ENCODE data around the gene MYO16.

The MYO16 gene

GRCh38 chr13:109126891-109127641 lies 497.7 kb downstream of the MYO16 start:
- no peaks in the 10 kb centered on the region for H4K20me1 ChIP-seq (ENCODE audit: control insufficient read depth, insufficient read depth, low read depth, low read length)
- H3K4me1 ChIP-seq (ENCODE audit: control insufficient read depth, low read length) = peaks cover 16% of the 10 kb centered on the region
- H3K79me2 ChIP-seq (ENCODE audit: control insufficient read depth, low read length) = no peaks in the 10 kb centered on the region
- H3F3A ChIP-seq (ENCODE audit: control insufficient read depth, insufficient read depth) = peaks cover 10% of the 10 kb centered on the region; the same call in 1 of the 2 replicates
- H3K4me3 ChIP-seq (ENCODE audit: low read length) = no peak overlapping the region
- no peak overlapping the region for H3K4me2 ChIP-seq (ENCODE audit: low read length)
- no peak overlapping the region for H3K27ac ChIP-seq (ENCODE audit: low read depth, low read length)
- no peaks in the 10 kb centered on the region for H3K36me3 ChIP-seq (ENCODE audit: control insufficient read depth, low read length)
- no peak for TF ChIP-seq EZH2phosphoT487 (IDR thresholded peaks at IDR 0.05; ENCODE audit: borderline replicate concordance, low read length)
- TF ChIP-seq, protein P1, sequence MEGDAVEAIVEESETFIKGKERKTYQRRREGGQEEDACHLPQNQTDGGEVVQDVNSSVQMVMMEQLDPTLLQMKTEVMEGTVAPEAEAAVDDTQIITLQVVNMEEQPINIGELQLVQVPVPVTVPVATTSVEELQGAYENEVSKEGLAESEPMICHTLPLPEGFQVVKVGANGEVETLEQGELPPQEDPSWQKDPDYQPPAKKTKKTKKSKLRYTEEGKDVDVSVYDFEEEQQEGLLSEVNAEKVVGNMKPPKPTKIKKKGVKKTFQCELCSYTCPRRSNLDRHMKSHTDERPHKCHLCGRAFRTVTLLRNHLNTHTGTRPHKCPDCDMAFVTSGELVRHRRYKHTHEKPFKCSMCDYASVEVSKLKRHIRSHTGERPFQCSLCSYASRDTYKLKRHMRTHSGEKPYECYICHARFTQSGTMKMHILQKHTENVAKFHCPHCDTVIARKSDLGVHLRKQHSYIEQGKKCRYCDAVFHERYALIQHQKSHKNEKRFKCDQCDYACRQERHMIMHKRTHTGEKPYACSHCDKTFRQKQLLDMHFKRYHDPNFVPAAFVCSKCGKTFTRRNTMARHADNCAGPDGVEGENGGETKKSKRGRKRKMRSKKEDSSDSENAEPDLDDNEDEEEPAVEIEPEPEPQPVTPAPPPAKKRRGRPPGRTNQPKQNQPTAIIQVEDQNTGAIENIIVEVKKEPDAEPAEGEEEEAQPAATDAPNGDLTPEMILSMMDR (IDR thresholded peaks at IDR 0.05; ENCODE audit: low read depth, low read length, poor library complexity, severe bottlenecking) = no peak
- no peaks in the 10 kb centered on the region for H3K27me3 ChIP-seq (ENCODE audit: control insufficient read depth, low read length)
- no peaks in the 10 kb centered on the region for H3K9me2 ChIP-seq (replicated peaks; ENCODE audit: control insufficient read depth, low read length)
- H3K9me3 ChIP-seq (ENCODE audit: control insufficient read depth, insufficient read depth, low read length) = no peaks in the 10 kb centered on the region

- H3K36me3 ChIP-seq (ENCODE audit: control insufficient read depth, low read length) = no peaks in the 10 kb centered on the region
- TF ChIP-seq EZH2phosphoT487 (IDR thresholded peaks at IDR 0.05; ENCODE audit: borderline replicate concordance, low read length) = no peak
- TF ChIP-seq, protein P1 (IDR thresholded peaks at IDR 0.05; ENCODE audit: low read depth, low read length, poor library complexity, severe bottlenecking) = no peak
- no peaks in the 10 kb centered on the region for H3K9me3 ChIP-seq (ENCODE audit: control insufficient read depth, insufficient read depth, low read length)
- H4K20me1 ChIP-seq (ENCODE audit: control insufficient read depth, insufficient read depth, low read depth, low read length) = no peaks in the 10 kb centered on the region
- H3K4me1 ChIP-seq (ENCODE audit: control insufficient read depth, low read length) = peaks cover 27% of the 10 kb centered on the region
- H3K4me3 ChIP-seq (ENCODE audit: low read length) = no peak overlapping the region
- no peaks in the 10 kb centered on the region for H3K79me2 ChIP-seq (ENCODE audit: control insufficient read depth, low read length)
- no peak overlapping the region for H3K4me2 ChIP-seq (ENCODE audit: low read length)
- peaks cover 13% of the 10 kb centered on the region; the same call in 1 of the 2 replicates for H3F3A ChIP-seq (ENCODE audit: control insufficient read depth, insufficient read depth)
- H3K27ac ChIP-seq (ENCODE audit: low read depth, low read length) = no peak overlapping the region
- H3K9me2 ChIP-seq (replicated peaks; ENCODE audit: control insufficient read depth, low read length) = no peaks in the 10 kb centered on the region
- H3K27me3 ChIP-seq (ENCODE audit: control insufficient read depth, low read length) = no peaks in the 10 kb centered on the region
Measured at GRCh38 chr13:109128121-109128520, 498.7 kb downstream of the MYO16 start.

GRCh38 chr13:109130093-109130835 lies 500.9 kb downstream of the MYO16 start:
- Histone ChIP-seq H3K27me3 (ENCODE audit: control insufficient read depth, low read length) (no peaks in the 10 kb centered on the region), H3F3A (ENCODE audit: control insufficient read depth, insufficient read depth) (peaks cover 13% of the 10 kb centered on the region; the same call in 1 of the 2 replicates), H3K79me2 (ENCODE audit: control insufficient read depth, low read length) (no peaks in the 10 kb centered on the region), H3K4me2 (ENCODE audit: low read length) (no peak overlapping the region), H3K4me1 (ENCODE audit: control insufficient read depth, low read length) (peaks cover 42% of the 10 kb centered on the region), H4K20me1 (ENCODE audit: control insufficient read depth, insufficient read depth, low read depth, low read length) (no peaks in the 10 kb centered on the region), H3K27ac (ENCODE audit: low read depth, low read length) (no peak overlapping the region), H3K9me2 (replicated peaks; ENCODE audit: control insufficient read depth, low read length) (no peaks in the 10 kb centered on the region), H3K4me3 (ENCODE audit: low read length) (no peak overlapping the region), H3K36me3 (ENCODE audit: control insufficient read depth, low read length) (no peaks in the 10 kb centered on the region), H3K9me3 (ENCODE audit: control insufficient read depth, insufficient read depth, low read length) (no peaks in the 10 kb centered on the region)
- no peak for TF ChIP-seq EZH2phosphoT487 (IDR thresholded peaks at IDR 0.05; ENCODE audit: borderline replicate concordance, low read length)
- TF ChIP-seq, protein P1 (IDR thresholded peaks at IDR 0.05; ENCODE audit: low read depth, low read length, poor library complexity, severe bottlenecking) = no peak
